HG03159 (cell line): ENCODE measurements around the gene RALGPS1.

Source experiments
- ATAC-seq: cut with Tn5 transposase; IDR thresholded peaks from one replicate; pipeline ENCODE4 v1.9.1; 2021; ENCODE audit warnings: mild to moderate bottlenecking, moderate library complexity; ENCODE audit not compliant: unreplicated experiment

RALGPS1 gene

DNA sequence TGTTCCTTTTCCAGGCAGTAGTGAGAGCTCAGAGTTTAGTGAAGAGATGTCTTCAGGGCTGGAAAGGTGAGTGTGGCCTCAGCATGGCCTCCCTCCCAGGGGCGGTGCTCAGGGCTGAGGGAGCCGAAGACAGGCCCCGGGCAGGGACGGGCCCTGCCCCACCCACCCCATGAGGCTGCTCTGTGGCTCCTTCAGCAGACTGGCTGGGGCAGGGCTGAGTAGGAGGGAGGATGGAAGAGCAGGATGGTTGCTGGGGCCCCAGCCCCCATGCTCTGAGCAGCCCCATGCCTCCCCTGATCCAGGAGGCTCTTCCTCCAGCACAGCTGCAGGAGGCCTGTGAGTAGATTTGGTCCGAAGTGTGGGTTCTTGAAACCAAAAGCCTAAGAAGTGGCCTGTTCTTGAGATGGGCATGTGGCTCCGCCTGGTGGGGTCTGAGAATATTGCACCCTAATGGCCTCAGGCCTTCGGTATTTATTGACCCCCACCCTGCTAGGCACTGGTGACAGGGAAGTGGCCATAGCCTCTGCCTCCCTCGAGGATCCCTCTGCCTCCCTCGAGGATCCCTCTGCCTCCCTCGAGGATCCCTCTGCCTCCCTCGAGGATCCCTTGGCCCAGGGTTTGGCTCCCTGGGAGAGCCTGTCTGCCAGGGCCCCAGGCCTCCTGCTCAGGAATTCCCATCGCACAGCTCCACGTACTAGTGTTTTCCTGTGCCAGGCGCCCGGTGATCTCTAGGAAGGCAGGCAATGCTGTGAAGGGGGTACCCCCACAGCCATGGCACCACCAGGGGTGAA is 284.6 kb downstream of the RALGPS1 start:
- ATAC-seq: no peak

DNA sequence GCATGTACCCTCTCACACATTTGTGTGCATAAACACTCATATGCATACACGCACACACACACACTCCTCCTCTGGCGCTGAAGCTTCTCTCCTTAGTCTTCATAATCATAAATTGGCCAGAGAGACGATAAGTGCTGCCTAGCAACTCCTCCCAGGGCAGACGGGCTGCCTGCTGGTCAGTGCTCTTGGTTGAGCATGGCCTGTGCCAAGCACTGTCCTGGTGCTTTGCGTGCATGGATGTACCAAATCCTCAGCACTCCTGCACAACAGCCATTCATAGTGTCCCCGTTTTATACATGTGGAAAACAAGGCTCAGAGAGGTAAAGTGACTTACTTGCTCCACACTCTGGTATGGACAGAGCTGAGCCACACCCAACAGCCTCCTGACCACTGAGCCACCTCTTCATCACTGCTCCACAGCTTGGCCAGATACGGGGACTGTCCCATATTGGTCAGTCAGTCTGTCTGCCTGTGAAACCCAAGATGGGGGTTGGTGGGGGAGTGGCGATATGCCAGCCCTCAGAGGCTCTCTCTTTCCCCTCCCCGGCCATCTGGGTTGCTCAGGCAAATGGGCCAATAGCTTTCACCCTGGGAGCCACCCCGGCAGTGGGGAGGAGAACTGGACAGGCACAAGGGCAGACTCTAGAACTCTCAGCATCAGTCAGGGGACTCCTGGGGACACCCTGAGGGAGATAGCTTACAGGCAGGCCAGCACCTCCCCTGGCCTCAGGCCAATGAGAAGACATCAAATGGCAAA is 285.7 kb downstream of the RALGPS1 start:
- ATAC-seq: no peak

DNA sequence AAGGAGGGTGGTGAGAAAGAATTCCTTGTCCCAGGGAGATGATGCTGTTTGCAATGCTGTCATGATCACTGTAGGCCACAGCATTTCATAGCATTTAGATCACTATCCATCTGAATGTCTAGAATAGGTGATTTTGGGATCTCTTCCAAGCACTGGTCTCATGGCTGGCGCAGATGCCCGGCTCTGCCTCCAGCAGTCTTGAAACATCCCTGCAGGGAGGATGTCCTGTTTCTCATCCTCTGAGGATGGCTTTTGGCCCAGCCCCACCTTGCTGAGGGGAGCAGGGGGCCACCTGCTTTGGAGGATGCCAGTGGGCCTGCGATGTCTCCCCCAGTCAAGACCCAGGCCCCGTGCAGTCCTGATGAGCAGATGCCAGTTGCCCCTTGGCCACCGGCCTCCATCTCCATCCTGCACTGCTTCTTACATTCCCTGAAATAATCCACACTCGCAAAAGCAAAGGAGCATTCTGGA is 286.5 kb downstream of the RALGPS1 start:
- no peak for ATAC-seq

DNA sequence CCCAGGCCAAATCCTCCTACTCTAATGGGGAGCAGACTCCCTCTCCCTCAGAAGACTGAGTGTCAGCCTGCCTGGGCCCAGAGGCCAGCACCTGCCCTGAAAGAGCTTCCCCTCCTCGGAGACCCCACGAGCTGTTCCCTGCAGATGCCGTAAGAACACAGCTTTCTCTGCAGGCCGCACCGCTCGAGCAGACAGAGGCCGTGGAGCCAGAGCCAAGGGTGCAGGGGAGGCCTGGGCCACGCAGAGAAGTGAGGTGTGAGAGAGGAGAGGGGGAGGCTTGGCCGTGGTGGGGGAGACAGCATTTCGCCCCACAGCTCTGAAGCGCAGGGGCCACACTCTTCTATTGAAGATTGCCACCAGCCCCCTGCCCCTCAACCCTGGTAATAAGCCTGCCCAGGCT is 287.1 kb downstream of the RALGPS1 start:
- ATAC-seq: no peak

DNA sequence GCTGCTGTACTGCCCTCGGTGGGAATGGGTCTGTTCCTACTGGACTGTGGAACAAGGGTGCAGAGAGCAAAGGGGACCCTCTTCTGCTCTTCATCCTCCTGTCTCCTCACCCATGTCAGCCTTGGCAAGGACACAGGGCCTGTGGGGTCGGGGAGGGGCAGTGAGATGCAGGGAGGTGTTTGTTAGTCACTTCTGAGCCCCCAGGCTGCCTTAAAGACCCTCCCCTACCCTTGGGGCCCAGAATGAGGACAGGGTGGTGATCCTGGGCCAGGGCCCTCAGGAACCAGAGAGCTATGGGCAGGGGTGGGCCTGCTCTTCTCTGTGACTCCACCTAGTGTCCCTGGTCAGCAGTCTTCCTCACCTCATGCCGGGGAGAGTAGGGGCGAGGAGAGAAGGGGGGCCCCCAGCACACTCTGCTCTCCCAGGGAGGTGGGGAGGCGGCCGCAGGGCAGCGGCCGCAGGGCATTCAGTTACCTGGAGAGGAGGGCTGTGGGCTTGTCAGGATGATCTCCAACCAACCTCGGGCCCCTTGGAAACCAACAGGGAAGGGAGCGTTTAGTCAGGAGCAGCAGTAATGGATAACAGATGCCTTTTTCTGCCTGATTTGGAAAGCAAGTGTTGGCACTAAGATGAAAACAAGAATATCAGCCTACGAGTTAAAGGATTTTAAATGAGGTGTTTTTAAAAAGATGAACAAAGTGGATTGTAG is 288.0 kb downstream of the RALGPS1 start:
- ATAC-seq: no peak

DNA sequence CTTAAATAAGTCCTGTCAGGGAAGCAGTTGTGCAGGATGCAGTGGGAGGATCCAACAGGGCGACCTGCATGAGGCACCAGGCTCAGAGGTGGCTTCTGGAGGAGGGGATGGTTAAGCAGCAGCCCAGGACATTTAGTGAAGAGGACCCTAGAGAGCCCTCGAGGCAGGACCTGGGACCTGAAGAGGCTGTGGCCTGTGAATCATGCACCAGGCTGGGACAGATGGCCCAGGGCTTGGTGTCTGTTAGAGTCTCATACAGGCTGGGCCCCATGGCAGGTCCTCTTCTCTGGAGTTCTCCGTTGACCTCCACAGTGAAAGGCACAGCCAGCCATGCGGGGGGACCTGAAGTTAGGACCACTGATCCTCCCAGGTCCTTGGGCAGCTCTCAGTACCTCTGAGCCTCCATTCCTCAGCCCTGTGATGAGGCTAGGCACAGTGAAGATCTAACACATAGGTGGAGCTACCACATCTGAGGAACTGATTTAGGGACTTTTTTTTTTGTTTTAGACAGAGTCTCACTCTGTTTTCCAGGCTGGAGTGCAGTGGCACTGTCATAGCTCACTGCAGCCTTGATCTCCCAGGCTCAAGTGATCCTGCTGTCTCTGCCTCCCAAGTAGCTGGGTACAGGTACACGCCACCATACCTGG is 289.2 kb downstream of the RALGPS1 start:
- ATAC-seq: no peak

DNA sequence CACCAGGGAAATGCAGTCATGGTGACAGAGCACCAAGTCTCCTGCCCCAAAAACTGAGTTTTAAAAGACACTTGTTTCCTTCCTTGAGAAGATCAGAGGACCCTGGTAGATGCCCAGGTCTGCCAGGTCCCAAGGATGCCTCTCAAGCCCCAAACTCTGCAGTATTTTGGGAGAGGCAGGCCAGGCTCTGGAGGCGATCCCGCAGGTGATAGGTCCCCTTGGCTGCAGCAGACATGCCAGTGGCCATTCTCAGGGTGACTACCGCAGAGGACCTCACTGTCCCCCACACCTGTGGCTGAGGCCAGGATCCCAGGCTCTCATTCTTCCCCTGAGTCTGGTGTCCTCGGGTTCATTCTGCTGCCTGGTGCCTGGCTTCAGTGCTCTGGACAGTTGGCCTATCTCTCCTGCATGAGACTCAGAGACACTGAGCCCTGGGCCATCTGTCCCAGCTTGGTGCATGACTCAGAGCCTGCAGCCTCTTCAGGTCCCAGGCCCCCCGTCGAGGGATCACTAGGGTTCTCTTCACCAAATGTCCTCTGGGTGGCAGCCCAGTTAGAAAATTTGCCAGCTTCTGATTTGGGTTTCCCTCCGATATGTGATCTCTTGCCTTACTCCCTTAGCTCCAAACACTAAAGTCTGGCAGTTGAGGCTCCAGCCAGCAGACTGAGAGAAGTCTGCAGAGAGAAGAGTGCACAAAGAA is 290.3 kb downstream of the RALGPS1 start:
- no peak for ATAC-seq

DNA sequence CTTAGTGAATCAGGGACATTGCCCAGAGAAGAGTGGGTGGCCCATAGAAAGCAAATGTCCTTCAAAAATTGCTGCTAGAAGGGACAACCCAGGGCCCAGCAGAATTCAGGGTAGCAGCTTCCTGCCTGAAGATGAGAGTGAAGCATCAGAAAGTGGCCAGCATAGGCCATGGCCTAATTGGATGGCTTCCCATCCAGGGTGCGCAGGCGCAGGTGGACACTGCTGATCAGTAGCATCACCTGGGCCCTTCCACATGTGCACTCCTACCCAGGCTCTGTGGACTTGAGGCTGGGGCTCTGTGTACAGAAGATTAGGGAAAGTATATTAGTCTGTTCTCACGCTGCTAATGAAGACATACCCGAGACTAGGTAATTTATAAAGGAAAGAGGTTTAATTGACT is 291.4 kb downstream of the RALGPS1 start:
- ATAC-seq: no peak

DNA sequence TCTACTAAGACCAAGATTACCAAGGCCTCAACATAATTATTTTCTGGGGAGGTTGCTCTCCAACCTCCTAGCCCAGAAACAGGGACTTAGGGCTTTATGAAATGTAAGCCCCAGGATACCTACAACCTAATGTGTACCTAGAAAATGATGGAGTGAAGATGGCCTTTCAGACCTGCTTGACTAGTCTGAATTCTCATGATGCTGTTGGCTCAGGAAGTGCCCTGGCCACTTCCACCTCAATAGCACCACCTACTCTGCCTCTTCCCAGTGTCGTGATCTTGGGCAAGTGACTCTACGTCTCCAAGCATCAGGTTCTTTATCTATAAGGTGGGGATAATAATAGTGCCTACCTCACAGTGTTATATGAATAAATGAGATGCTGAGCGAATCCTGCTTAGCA is 292.1 kb downstream of the RALGPS1 start:
- no peak for ATAC-seq

DNA sequence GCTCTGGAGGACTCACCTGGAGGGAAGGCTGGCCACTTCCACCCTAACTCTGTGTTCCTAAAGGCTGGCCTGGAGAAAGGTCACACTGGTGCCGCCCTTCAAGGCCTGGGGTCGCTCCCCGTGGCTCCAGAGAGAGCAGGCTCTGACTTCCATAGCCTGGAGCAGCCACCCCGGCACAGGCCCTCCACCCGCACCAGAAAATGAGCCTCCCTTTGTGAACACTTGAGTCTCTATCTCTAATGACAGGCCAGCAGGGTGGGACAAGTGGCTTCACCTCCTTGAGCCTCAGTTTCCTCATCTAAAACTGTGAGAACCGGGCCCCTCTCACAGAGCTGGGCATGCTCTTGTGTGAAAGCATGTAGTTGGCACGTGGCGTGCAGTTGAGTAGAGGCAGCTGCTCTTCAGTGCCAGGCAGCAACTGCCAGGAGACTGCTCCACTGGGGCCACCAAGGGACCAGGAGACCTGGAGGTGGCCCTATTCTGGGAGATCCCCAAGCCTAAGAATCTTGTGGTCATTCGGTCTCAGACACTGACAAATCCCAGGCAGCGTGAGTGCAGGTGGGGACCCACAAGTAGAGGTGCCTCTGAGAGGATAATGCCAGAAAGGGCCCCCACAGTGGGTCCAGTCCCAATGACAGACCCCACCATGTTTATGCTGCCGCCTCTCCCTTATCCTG is 293.3 kb downstream of the RALGPS1 start:
- no peak for ATAC-seq

DNA sequence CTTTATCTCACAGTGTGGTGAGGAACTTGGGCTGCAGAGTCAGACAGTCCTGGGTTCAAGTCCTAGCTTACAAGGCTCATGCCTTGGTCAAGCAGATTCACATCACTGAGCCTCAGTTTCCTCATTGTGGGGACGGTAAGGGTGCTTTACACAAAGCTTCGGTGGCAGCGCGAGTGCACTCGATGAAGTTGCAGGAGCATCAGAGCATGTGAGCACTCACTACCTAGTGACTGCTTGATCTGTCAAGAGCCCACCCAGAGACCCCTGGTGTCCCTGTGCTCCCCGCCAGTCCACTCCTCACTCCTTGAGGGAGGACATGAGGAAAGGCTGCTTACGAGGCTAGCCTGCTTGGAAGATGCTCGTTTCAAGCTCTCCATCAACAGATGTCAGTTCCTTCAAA is 293.8 kb downstream of the RALGPS1 start:
- no peak for ATAC-seq

DNA sequence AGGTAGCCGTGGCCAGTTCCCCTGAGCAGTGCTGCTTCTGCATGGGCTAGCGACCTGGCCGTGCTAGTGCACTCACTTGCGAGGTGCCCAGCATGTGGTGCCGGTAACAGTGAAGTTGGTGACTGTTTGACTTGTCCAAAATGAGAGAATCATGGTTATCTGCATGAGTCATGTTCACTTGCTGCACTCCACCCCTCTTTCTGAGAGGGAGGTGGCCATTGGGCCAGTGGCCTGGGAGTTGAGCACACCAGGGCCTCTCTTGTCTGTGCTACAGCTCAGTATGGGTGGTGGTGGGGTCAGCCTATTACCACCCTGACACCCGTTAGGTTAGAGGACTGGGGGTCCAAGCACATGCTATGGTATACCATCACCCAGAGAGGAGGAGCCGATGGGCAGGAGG is 294.6 kb downstream of the RALGPS1 start:
- ATAC-seq: no peak

DNA sequence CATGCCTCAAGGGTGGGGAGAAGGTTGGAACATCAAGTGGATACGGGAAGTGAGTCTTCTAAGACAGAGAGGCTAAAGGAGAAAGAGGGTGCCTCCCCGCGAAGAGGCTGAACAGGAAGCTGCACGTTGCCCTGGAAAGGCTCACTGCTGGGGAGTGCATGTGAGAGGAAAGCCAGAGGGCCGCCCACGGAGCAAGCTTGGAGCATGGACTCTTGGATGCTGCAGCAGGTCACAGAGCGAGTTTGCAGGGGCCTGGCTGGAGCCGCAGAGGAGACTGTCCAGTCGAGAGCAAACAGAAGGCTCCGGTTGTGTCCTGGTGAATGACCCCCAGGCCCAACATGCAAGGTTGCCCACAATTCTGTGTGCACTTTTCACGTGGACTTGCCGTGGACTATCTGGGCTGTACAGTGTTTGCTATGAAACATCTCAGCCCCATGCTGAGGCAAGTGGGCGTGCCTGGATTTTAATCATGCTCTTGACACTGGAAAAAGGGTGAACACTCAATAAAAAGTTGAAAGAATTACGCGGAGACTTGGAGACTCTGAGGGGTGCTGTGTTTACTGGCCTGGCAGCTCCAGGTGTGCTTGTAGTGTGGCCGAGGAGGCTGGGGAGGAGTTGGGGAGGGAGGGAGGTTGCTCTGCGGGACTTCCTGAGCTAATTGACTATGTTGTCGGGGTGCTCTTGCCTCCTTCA is 295.5 kb downstream of the RALGPS1 start:
- ATAC-seq: no peak

DNA sequence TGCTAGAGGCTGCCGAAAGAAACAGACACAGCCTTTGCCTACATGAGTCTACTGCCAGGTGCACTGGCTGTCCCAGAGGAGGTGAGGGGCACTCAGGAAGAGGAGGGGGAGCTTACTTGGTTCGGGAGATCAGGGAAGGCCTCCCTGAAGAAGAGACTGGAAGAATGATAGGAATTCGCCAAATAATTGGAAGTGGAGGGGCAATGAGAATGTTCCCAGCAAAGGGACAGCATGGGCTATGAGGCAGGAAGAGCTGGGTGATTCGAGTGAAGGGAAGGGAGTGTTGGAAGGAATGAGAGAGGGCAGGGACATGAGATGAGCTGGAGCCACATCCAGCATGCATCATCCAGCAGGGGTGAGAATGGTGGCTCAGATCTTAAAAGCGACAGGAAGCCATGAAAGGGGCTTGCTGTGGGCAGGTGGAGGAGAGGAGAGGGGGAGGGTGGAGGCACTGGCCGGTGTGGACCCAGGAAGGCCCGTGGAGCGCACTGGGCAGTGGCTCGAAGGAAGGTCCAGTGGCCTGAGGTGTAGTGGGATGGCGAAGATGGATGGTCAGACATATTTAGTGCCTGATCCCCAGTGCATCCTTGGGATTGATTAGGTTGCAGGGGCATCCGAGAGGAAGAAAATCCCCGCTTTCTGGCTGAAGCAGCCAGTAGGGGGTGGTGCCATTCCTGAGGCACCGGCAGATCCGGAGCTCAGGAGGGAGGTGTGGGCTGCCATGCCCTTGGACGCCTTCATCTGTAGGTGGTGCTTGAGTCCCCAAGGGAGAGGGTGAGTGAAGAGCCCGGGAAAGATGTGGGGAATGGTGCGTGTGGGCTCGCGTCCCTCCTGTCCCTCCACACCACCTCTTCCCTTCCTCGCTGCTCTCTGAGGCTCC is 296.5 kb downstream of the RALGPS1 start:
- ATAC-seq: no peak

DNA sequence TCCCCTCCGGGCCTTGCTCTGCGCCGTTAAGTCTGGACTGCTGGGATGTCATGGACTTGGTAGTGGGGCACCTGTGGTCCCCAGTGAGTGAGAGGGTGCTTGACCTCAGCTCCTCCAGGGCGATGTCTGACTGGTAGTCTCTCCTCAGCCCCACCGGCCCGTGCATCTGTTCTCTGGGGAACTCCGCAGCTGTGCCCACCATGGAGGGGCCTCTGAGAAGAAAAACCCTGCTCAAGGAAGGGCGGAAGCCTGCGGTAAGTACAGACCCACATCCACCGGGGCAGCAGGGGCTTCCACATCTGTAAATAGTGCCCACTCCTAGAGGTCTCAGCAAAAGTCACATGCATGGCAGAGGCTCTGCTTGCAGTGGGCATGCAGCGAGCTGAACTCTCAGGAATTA is 297.4 kb downstream of the RALGPS1 start:
- ATAC-seq: no peak

DNA sequence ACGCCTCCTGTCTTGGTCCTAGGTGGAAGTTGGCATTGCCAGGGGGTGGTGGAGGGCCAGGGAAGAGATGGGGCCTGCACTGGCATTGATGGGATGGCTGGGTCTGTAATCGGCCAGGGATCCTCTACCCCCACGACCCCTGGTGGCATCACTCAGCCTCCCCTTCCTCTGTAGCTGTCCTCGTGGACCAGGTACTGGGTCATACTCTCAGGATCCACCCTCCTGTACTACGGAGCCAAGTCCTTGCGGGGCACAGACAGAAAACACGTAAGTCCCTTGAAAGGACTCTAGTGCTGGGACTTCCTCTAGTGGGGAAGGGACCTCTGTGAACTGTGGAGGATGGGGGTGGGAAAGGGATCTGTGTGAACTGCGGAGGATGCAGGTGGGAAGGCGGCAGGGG is 297.9 kb downstream of the RALGPS1 start:
- no peak for ATAC-seq

DNA sequence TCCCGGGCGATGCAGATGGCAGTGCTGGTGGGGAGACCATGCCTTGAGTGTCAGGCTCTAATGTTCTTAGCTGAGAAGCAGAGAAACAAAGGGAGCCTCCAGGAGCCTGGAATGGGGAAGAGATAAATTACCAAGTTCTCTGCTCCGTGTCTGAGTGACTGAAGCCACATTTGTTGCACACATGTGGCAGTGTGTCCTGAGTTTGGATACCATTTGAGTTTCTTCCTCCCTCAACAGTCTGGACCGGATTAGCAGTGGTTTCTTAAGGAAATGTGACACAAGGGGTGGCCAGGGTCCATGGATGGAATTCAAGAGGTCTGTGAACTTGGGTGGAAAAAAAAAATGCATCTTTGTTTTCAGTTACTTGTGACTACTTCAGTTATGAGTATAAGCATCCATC is 299.3 kb downstream of the RALGPS1 start:
- no peak for ATAC-seq
